A549 (cell line): ENCODE measurements around the gene ACBD3.
A peak's percentile ranks its signal among the peaks of the same experiment; 100 is the strongest.

Source experiments
- CTCF ChIP-seq: fragments of >200 bp; sonication (Bioruptor Twin); formaldehyde crosslinking; IDR thresholded peaks from 3 replicates; pipeline ENCODE4 v1.5.1; 2016
- MAZ ChIP-seq: fragments of 150-350 bp; IDR thresholded peaks from 2 replicates; pipeline ENCODE4 v1.6.1; 2014; ENCODE audit warnings: antibody characterized with exemption, low read depth, low read length, borderline replicate concordance
- POLR2A ChIP-seq: IDR thresholded peaks from 2 replicates; pipeline ENCODE4 v1.6.1; 2012; ENCODE audit warnings: mild to moderate bottlenecking, low read length
- RFX5 ChIP-seq: fragments of 450-650 bp; IDR thresholded peaks from 2 replicates; pipeline ENCODE4 v1.7.1; 2014; ENCODE audit warnings: antibody characterized with exemption, mild to moderate bottlenecking, moderate library complexity

GRCh38 chr1:226121587-226122400, 64.7 kb downstream of the ACBD3 start:
- TF ChIP-seq CTCF = peak; percentile 99
- TF ChIP-seq POLR2A = peak; percentile 45
- TF ChIP-seq RFX5 = no peak
- no peak for TF ChIP-seq MAZ
